Activated CD4-positive, CD25-positive, alpha-beta regulatory T cell treated with anti-CD3 and anti-CD28 coated beads, Interleukin-2, amount 50 U/mL, for 24 hours (primary cell): Measurements from ENCODE around the gene ISLR2.

Source experiments
- ATAC-seq, 2 donors: fragments of 150-1000 bp; cut with Tn5 transposase; one replicate each; pipeline ENCODE4 v1.10.0; 2021; ENCODE audit warnings: mild to moderate bottlenecking in 1 of 2, moderate library complexity in 1 of 2

ISLR2 gene

DNA sequence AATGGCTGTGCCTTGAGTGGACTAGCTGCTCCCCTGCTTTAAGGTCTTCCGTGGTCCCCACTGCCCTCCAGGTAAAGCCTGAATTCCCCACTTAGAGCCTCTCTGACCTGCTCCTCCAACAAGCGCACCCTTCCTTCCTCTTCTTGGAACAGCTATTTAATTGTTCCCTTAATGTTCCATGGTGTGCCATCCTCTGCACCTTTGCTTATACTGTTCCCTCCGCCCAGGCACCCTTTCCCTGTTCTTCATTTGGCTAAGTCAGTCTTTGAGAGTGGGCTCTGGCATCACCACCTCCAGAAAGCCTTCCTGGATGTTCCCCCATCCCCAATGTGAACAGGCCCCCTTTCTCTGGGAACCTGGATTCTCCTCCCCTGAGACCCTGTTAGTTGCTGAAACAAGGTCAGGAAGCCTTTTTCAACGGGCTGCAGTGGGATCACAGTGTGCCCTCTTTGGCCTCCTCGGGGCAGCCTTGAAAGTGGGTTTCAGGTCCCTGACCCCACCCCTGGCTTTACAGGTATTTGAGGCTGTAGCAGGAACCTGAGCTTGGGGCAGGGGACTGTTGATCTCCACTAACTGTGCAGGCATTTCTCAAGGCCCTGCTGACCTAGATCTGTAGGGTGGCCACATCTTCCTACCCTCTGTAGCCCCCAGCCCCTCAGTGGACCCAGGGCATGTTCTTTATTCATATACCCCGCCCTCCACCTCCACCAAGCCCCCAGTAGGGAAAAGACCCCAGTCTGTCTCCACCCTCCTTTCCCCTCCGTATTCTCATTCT lies 48.1 kb downstream of the ISLR2 start:
- no peak for ATAC-seq

- ATAC-seq = no peak
Observed at GRCh38 chr15:74179101-74179841, 48.9 kb downstream of the ISLR2 start.

GRCh38 chr15:74179983-74180880 lies 49.8 kb downstream of the ISLR2 start:
- ATAC-seq = no peak

DNA sequence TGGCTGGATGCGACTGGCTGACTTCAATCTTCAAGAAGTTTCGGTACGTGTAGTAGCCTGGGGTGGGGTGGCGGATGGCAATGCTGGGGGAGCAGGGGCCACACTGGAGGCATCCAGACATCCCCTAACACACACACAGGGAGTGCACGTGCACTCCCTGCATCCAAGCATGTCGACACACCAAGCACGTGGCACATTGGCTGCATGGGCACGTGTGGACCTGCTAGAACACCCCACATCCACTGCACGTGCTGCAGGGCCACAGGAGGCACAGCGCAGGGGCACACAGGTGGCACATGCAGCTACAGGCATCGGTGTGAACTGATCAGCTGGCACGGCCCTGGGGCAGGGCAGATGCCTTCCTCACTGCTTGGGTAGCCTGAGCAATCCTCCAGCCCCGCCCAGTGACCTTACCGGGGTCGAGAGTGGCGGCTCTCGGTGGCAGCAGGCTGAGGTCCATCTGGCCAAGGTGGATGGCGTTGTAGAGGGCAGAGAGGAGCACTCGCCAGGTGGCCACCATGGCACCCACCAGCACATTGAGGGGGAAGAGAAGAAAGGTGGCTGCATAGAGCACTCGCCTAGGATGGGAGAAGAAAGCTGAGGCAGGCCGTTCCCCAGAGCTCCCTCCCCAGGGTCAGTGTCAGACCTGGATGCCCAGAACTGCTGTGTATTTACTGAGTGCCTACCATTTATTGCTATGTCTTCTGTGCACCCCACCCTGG lies 50.7 kb downstream of the ISLR2 start:
- ATAC-seq = no peak

DNA sequence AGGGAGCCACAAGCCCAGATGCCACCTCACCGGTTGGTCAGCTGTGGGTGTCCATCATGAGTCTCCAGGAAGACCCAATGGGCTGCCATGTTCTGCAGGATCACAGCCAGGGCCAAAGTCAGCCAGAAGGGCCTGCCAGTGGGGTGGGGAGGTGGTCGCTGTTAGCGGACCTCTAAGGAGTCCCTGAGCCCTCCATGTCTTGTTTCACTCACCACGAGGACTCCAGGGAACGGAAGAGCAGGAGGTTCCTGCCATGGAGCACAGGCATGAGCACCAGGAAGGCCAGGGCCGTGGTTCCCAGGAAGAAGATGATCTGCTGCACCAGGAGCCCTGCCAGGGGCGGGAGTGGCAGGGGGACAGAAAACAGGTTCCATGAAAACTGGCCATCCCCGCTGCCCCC lies 51.7 kb downstream of the ISLR2 start:
- ATAC-seq = no peak

DNA sequence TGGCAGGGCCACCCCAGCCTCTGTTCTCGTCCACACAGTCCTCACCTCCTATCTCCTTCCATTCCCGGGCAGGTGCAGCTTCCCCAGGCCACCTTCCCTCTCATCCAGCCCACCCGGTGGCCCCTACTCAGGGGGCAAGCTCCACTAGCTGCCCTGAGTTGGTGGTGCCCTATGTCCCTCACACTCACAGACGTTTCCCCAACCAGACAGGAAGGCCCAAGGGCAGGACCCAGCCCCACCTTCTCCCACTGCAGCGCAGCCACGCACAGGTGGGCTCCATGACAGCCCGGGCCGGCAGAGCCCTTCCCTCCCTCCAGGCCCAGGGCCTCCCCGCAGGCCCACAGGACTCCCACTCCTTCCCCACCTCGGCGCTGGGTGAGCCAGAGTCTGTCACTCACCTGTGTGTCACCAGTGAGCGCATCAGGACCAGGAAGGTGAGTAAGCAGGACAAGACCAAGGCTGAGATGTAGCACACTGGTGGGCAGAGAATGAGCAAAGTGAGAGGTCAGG lies 54.3 kb downstream of the ISLR2 start:
- peak in 1 of 2 donors; percentile 25 for ATAC-seq

GRCh38 chr15:74185710-74186348 lies 55.4 kb downstream of the ISLR2 start:
- ATAC-seq = peak in 1 of 2 donors; percentile 48
